Measurements from ENCODE around the gene LAMA3. TPM values are rescaled to one million over a fixed set of nuclear protein-coding genes. Genes with fewer than 3 reads are reported as not detected.

Gene LAMA3
- total RNA-seq, 2 donors from 2014 or later, result 5.6 to 6.7 TPM

- ATAC-seq (no peak), DNase-seq (no peak)
- intact Hi-C loops (cut with DNase I), result no loop called here
Observed at GRCh38 chr18:23855721-23856120, 166.5 kb downstream of the LAMA3 start.

DNA sequence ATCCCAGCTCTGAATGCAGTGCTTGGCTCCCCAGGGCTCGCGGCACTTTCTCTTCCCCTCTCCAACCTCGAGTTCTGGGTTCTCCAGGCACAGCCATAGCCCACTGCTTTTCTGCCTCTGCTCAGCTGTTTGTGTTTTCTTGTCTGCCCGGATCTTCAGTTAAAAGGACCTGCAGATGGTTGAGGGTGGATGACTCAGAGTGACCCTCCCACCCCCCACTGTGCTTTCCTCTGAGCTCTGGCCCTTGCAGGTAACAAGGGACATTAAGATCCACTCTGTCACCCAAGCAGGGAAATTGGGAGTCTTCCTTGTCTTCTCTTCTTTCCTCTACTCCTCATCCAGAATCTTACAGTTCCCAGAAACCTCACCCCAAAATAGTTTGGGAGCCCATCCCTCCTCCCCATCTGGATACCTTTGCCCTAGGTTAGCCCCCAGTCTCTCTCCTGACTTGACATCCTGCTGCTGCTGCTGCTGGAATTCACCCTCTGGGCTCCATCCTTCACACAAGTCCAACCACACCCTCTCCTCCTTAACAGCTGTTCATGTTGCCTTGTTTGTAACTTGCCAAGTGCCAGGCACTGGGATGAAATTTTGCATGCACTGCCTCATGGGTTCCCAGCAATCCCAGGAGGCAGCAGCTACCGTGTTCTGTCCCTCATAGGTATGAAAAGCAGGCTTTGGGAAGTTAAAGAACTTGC, 167.4 kb downstream of the LAMA3 start:
- intact Hi-C loops (cut with DNase I), result no loop called here
- peak in 1 of 2 donors; percentile 12 for ATAC-seq
- DNase-seq, result no peak

DNA sequence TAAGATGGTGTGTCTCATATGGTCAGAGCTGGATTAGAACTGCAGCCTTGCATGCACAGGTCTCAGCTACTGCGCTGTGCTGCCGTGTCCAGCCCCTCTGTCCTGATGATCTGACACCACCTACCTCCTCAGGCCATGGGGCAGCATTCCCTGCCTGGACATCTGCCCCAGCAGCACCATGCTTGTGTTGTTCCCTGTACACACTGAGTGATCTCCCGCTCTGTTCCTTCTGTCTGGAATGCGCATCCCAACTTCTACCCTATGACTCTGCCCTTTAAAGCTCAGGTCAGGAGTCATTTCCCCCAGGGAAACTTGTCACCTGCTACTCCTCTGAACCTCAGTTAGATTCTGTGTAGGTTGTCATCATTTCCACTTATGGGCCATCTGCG, 167.9 kb downstream of the LAMA3 start:
- DNase-seq, result no peak
- intact Hi-C loops (cut with DNase I), result no loop called here
- no peak for ATAC-seq

DNA sequence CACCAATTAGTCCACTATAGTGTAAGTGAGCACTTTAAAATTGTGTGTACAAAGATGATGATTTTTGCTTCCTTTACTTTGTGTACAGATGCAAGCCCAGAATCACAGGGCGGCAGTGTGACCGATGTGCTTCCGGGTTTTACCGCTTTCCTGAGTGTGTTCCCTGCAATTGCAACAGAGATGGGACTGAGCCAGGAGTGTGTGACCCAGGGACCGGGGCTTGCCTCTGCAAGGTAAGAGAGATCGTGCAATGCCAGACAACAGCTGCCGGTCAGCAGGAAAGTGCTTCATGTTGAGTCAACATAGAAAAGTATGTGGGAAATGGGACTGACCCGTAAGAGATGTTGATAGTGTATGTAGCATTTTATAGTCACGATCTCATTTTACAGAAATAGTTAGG, 168.5 kb downstream of the LAMA3 start:
- ATAC-seq, result no peak
- intact Hi-C loops (cut with DNase I), result no loop called here
- DNase-seq, result no peak

GRCh38 chr18:23859466-23860336, 170.4 kb downstream of the LAMA3 start:
- intact Hi-C loops (cut with DNase I), result no loop called here
- DNase-seq, result no peak
- ATAC-seq, result no peak

GRCh38 chr18:23861326-23861725, 172.1 kb downstream of the LAMA3 start:
- intact Hi-C loops (cut with DNase I), result no loop called here
- no peak for ATAC-seq

GRCh38 chr18:23861805-23862470, 172.7 kb downstream of the LAMA3 start:
- peak in 1 of 2 donors; percentile 62 for ATAC-seq
- no peak for DNase-seq
- intact Hi-C loops (cut with DNase I), result no loop called here

More at GRCh38 chr18:23861326-23861725, 172.1 kb downstream of the LAMA3 start:
- DNase-seq, result no peak

DNA sequence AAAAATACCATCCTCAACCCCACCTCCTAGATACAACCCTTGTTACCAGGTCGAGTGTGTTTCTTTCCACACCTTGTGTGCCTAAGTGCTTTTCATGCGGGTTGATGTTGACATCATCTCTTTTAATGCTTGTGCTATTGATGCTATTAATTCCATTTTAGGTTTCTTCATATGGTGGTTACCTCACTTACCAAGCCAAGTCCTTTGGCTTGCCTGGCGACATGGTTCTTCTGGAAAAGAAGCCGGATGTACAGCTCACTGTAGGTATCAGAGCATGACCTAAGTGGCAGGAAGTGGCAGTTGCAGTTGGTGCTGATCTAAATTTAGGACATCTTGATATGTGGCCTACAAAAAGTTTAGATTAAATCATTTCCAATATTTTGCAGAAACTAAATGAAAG, 175.4 kb downstream of the LAMA3 start:
- ATAC-seq (no peak), DNase-seq (no peak)
- intact Hi-C loops (cut with DNase I), result no loop called here

DNA sequence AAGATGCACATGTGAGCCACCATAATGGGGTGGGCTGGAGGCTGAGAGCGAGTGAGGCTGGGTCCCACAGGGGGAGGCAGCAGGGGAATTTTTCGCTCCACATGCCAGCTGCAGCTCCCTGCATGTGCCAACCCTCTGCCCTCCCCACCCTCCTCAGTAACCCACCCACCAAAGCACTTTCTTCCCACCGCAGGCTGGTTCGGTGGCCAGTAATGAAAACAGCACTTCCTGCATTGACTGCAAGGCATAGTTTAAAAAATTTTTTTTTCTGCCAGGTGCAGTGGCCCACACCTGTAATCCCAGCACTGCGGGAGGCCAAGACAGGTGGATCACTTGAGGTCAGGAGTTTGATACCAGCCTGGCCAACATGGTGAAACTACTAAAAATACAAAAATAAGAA, 177.8 kb downstream of the LAMA3 start:
- DNase-seq (no peak), ATAC-seq (no peak)
- intact Hi-C loops (cut with DNase I), result no loop called here

DNA sequence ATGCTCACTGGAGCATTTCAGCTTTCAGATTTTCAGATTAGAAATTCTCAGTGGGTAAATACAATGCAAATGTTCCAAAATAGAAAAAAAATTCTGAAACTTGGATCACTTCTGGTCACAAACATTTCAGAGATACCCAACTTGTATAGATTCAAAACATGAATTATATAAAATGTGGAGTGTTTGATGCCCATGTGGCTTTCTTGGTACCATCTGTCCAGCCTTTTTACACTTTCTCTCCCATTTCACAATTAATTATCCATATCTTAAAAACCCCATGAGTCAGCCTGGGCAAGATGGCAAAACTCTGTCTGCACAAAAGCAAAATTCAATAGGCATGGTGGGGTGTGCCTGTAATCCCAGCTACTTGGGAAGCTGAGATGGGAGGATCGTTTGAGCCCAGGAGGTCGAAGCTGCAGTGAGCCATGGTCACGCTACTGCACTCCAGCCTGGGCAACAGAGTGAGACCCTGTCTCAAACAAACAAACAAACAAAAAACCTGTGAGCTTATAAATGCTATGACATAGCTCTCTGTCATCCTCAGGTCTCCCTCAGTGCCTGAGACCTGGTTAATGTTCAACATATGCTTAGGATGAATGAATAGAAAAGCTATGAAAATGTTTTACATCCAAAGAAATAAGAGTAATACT, 179.0 kb downstream of the LAMA3 start:
- intact Hi-C loops (cut with DNase I), result no loop called here
- DNase-seq (no peak), ATAC-seq (no peak)

DNA sequence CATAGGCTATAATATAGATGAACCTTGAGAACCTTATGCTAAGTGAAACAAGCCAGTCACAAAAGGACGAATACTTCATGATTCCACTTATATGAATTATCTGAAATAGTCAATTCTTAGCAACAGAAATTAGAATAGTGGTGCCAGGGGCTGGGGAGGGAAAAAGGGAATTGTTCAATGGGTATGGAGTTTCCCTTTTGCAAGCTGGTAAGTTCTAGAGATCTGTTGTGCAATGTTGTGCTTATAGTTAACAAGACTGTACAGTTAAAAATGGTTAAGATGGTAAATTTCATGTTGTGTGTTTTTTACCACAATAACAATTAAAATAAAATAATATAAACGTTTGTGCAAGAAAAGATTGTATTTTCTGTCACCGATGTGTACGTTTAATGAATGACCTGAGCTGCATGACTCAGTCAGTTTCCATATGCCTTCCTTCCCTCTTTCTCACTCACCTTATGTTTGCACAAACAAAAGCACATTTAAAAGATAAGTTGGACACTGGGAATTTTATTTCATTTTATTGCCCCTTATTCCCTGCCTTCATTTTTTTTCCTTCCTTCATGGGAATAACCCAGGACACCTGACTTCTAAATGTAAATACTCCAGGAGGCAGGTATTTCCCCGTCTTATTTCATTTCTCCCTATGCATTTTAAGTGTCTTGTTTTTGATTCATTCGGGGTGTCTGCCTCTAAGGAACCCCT, 181.6 kb downstream of the LAMA3 start:
- intact Hi-C loops (cut with DNase I), result no loop called here
- DNase-seq (no peak), ATAC-seq (no peak)

DNA sequence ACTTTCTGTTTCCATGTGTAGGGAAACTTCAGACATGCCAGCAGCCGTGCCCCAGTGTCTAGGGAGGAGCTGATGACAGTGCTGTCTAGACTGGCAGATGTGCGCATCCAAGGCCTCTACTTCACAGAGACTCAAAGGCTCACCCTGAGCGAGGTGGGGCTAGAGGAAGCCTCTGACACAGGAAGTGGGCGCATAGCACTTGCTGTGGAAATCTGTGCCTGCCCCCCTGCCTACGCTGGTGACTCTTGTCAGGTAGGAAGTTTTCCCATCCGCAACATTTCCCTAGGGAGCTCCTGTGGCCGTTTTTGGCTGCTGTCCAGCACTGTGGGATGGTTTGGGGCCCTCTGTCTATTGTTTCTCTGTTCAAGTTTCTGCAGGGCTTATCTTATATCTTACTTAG, 182.2 kb downstream of the LAMA3 start:
- ATAC-seq (peak; percentile 23), DNase-seq (no peak)
- intact Hi-C loops (cut with DNase I), result no loop called here

GRCh38 chr18:23872701-23873550, 183.7 kb downstream of the LAMA3 start:
- DNase-seq (no peak), ATAC-seq (no peak)
- intact Hi-C loops (cut with DNase I), result no loop called here

GRCh38 chr18:23875966-23876895, 187.0 kb downstream of the LAMA3 start:
- ATAC-seq (no peak), DNase-seq (no peak)
- intact Hi-C loops (cut with DNase I), result no loop called here

- DNase-seq, result no peak
- no peak for ATAC-seq
- intact Hi-C loops (cut with DNase I), result no loop called here
Observed at GRCh38 chr18:23876921-23877320, 187.7 kb downstream of the LAMA3 start.

DNA sequence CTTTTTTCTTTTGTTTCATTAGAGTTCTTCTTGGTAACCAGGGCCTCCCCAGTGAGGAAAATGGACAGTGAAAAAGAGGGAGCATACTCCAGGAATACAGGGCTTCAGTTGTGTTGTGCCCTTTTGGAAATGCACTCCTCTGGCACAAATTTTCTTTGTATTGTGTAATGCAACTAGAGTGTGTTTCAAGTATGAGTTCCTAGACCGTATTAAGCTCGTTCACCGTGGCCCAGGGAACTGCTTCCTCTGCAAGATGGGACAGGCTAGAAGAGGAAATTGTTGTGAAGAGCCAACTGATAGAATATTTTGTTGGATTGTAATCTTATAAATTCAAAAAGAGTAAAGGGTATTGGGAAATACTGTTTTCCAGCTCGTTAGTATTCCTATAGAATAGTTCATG, 188.1 kb downstream of the LAMA3 start:
- intact Hi-C loops (cut with DNase I), result no loop called here
- ATAC-seq, result no peak

DNA sequence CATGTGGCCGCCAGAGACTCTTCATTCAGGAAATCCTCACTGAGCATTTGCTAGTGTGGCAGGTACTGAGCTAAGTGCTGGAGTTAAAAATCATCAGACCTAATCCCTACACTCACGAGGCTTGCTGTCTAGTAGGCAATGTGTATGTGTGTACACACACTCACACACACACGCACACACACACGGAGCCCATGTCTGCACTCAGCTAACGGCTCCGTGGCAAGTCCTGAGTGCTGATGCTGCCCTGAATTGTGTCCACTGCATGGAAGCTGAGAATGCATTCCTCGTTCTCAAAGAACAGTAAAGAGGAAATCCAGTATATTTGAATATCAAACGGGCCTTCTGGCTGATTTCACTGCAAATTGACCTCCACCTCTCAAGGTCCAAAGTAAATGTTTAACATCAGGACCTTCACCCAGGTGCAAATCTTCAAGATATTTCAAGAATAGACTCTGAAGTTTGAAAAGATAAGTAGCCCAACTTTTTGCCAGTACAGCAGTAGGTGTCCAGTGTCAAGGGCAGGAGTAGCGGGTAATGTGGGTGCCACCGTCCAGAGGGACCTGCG, 189.2 kb downstream of the LAMA3 start:
- intact Hi-C loops (cut with DNase I), result no loop called here
- ATAC-seq (no peak), DNase-seq (no peak)

More for the DNA sequence above, 188.1 kb downstream of the LAMA3 start:
- no peak for DNase-seq

Measured in left cardiac atrium (tissue), 4 donors.